Stimulated activated CD4-positive, alpha-beta T cell treated with anti-CD3 and anti-CD28 coated beads, Interleukin-4, amount 100 ng/mL, for 4 hours (primary cell): ENCODE measurements around the gene BLCAP.

Source experiments
- DNase-seq, 2 experiments: peaks; one replicate each; pipeline ENCODE4 v3.0.0-alpha.2; 2020

Gene BLCAP

GRCh38 chr20:37529214-37529967, 1.7 kb upstream of the BLCAP start:
- DNase-seq = no peak

DNA sequence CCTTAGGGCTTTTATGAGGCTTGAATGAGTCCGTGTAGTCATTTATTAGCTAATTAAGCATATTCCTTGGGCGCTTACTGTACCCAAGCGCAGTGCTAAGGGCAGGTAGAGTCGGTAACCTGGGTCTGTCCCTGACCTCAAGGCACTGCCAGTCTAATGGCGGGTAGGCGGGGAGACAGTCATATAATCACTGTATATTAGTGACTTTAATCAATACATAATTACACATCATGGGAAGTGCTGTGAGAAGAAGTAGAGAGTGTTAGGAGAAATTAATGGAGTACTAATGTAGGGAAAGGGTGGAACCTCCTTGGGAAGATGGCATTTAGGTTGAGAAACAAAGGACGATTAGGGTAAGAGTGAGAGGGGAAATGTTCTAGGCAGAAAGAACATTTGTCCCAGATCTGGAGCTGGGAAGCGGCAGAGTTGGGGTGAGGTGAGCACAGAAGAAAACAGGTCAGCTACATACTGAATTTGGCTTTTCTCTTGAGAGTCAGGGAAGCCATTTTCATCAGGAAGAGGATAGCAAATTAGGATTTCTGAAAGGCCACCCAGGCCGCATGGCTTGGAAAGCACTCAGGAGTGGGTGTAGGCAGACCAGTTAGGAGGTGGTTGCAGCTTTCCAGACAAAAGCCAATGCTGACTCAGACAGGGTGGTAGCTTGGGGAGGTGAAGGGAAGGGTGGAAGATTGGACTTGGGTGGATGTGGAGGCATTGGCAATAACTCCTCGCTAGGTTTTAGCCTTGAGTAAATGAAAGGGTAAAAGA, 954 bp upstream of the BLCAP start:
- no peak for DNase-seq

GRCh38 chr20:37526839-37527637, 638 bp downstream of the BLCAP start:
- no peak for DNase-seq

DNA sequence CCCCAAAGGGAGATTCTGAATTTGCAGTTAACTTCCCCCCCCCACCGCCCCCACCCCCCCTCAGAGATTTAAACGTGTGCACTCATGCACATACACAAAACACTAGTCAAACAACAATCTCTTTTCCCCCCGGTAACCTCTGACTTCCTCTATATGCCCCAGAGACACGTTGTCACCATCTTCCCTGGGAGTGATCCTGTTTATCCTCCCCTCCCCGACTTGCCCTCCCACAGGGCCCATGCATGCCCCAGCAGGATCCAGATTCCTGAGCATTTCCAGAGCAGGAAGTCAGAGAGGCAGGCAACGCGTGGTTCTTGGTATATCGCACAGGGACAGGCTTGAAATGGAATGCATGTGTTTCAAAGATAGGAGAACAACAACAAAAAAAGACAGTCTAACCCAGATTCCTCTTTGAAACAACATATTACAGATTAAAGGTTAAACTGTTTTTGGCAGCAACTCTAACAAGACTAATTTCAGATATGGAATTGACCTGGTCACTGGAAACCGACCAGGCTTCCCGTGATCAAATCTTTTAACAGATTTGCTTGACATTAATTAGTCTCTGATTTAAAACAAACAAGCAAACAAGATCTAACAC, 1.3 kb downstream of the BLCAP start:
- DNase-seq = no peak

DNA sequence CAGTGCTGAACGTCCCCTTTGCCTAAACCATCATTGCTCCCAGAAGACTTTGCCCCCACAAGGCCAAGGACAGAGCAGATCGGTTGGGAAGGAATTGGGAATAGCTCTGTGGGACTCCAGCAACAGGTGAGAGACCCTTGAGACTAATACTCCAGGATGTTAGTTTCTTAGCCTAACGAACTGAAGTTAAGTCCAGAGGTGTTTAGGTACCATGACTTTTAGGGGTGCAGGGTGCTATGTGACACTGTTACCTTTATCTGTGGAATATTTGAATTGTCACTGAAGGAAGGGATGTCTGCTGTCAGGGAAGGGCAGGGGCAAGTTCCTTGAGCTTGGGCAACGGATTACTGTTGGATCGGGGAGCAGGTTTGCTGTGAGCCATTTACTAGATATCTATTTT, 1.9 kb downstream of the BLCAP start:
- DNase-seq = no peak

DNA sequence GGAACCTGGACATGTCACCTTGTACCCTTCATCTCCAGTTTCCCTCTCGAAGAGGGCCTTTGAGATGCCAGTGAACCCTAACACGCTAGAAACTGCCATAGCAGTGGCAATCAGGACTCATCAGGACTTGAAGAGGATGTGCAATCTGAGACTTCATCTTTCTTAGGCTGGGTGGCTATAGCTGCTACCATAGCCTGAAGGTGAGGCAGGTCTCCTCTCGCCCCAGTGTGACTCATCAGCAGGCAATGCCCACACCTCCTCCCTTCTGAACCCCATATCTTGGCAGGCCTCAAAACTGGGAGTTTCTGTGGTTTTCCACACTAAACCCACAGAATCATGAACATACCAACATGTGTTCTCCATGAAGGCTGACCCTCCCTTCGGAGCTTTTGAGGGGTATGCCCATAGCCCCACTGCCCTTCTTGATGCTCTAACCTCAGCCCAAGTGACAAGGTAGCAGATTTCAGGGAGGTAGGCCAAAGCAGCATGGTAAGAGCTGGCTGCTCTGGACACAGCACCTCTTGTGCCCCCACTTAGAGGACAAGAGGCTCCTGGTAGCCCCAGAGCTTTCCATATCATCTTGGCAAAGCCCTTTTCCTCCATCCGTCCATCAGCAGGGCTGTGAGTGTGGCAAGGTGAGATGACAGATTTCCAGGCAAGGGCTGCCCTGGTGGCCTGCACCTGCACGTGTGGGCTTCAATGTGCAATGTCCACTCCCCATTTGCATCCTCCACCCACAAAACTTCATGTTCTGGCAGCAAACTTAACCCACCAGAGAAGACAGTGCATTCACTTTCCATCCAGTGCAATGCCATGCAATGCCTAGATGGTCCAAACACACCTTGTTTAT, 2.6 kb downstream of the BLCAP start:
- DNase-seq = peak in 1 of 2 experiments; percentile 23

- no peak for DNase-seq
Observed at GRCh38 chr20:37523911-37524700, 3.6 kb downstream of the BLCAP start.

DNA sequence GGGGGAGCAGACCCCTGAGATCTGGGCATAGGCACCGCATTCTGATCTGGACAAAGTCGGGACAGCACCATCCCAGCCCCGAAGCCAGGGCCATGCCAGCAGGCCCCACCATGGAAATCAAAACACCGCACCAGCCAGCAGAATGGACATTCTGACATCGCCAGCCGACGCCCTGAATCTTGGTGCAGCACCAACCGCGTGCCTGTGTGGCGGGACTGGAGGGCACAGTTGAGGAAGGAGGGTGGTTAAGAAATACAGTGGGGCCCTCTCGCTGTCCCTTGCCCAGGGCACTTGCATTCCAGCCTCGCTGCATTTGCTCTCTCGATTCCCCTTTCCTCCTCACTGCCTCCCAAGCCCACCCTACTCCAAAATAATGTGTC, 4.7 kb downstream of the BLCAP start:
- no peak for DNase-seq

- no peak for DNase-seq
Observed at GRCh38 chr20:37522260-37523011, 5.2 kb downstream of the BLCAP start.

GRCh38 chr20:37521061-37521771, 6.5 kb downstream of the BLCAP start, which contains the start of gene NNAT:
TSS of gene NNAT (plus strand) at chr20:37521250. CDS start at chr20:37521332, 82 bp downstream.
- peak in 1 of 2 experiments; percentile 7 for DNase-seq

- no peak for DNase-seq
Observed at GRCh38 chr20:37520419-37520955, 7.2 kb downstream of the BLCAP start.

DNA sequence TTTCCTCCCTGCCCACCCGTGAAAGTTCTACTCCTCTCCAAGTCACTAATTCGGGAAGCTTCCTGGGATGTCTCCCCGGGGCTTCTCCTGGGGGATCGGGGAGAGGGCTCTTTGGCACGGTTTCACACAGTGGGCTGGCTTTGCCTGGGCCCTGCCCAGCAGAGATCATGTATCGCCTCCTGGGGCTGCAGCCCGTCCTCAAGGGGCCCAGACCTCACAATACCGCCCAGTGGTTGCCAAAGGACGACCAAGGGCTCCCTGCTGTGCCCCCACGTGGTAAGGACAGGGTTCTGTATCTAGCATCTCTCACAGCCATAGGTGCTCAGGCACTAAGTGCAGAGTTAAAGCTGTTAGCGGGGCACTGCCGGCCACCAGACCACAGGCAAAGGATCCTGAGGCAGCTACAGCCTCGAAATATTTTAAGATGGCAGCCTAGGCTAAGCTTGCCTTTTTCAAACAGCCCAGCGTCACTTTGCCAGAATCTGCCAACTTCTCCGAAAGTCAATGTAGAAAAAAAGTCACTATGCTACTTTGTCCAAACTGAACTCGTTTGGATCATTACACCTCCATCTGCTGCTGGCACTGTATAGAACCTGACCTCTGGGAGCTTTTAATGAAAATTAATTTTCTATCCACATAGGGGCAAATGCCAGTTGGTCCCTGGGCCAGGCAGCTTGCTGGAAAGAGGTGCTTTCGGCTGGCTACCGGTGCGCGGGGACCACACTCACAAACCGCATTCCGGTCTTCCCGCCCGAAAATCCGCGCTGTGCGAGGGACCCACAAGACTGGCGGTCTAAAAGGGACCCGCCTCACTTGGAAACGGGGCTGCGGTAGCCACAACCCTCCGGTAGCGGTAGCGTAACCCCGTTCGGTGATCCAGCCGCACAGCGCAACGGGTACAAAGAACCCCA, 7.9 kb downstream of the BLCAP start:
- no peak for DNase-seq

DNA sequence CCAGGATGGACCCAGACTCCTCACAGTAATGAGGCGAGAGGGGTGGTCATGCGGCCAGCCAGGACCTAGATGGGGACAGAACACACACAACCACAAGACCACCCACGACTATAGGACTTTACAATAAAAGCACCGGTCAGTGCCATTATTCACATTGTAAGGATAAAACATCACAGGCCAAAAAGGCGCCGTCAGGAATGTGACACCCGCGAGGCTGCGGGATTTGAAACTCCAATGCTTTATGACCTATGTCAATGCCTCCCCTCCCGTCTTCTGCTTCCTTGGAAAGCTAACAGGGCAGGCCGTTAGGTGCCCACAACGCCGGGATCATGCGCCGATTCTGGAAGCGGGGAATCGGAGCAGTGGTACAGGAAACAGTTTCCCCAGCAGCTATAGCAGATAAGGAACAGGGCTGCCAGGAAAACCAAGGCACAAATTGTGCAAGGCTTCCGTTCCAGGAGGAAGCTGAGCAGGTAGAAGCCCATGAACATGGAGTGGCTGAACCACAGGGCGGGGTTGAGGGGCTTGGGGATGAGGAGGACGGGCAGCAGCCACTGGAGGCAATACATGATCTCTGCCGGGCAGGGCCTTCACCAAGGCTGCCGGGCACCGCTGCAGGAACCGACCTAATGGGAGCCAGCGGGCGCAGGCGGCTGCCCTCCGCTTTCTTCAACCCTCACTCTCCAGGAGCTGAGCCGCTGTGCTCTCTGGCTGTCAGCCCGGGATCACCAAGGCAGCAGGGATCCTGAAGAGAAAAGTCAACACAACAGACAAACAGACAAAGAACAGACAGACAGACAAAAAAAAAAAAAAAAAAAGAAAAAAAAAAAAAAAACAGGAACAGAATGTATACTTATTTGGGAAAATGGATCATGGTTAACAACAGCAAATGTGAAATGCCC, 8.8 kb downstream of the BLCAP start:
- DNase-seq = no peak

GRCh38 chr20:37518059-37518458, 9.6 kb downstream of the BLCAP start:
- no peak for DNase-seq

DNA sequence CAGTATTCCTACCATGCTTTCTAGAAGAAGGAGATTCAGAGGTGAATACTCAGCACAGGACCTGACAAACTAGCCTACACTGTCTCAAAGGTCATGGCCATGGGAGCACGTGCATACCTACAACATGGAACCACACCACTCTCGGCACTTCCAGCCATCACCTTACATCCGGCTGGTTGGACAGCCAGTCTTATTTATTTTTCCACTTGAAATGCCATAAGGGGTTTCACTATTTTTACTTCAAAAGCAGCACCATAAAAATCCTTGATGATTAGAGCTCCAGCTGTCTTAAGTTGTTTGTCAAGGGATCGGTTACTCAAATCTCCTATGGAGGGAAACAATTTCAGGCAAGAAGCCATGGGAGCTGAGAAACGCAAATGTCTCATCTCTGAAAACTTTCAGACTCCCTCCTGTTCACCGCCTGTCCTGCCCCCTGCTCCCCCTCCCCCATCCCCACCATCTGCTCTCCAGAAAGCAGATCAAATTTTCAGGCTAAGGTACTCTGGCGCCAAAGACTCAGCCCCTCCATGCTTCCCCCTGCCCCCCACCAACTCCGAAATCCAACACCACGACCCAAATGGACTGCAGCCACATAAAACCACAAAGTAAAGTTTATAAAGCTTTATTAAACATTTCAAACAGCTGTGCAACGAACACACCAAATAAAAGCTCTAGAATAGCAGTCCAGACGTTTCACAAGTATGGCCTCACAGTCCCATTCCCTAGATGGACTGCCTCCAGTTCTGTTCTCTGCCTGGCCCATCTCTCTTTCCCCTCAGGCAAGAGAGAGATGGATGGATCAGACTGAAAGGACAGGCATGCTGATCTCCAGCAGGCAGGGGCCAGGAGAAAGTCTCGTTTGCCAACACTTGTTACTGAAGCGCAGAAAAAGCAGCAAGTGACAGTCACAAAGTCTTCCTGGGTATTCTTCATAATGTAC, 10.6 kb downstream of the BLCAP start:
- no peak for DNase-seq

- no peak for DNase-seq
Observed at GRCh38 chr20:37515876-37516275, 11.8 kb downstream of the BLCAP start.
